B cell (primary cell): ENCODE results near the gene PGAP6. TPM values are rescaled to one million over a fixed set of nuclear protein-coding genes. Genes with fewer than 3 reads are reported as not detected.

Source experiments
- ATAC-seq: fragments of 200-7000 bp; cut with Tn5 transposase; one replicate; pipeline ENCODE4 v1.10.0; 2021; ENCODE audit warnings: low read depth, mild to moderate bottlenecking, moderate number of reproducible peaks, moderate library complexity
- CTCF ChIA-PET: fragments of 350-600 bp; sonication (Branson Sonifier 250); formaldehyde crosslinking; loops from one replicate; lab custom pipeline; 2021; ENCODE audit warnings: antibody characterized with exemption, inconsistent platforms; lab: Charles Lee
- POLR2A ChIA-PET: fragments of 350-600 bp; sonication (Branson Sonifier 250); formaldehyde crosslinking; loops from one replicate; lab custom pipeline; 2021; ENCODE audit warnings: antibody characterized with exemption; lab: Charles Lee
- DNase-seq: peaks from one replicate; pipeline ENCODE4 v3.0.0; 2013
- H2AFZ ChIP-seq: 2 replicates; pipeline ENCODE4 v1.6.1; 2012; ENCODE audit warnings: mild to moderate bottlenecking, low read depth, low read length; ENCODE audit not compliant: insufficient read depth, poor library complexity, severe bottlenecking
- H3K27ac ChIP-seq, 2 donors: 1 replicate in 1 of 2; 2 replicates in 1 of 2; pipeline ENCODE4 v1.5.1; 2012 to 2013; ENCODE audit warnings: low read length in 2 of 2, mild to moderate bottlenecking in 2 of 2, moderate library complexity in 1 of 2
- H3K27me3 ChIP-seq, 4 experiments: fragments of 200-600 bp in 1 of 4; sonication (generic) in 1 of 4; replicated peaks in 1 of 4; 1 replicate in 2 of 4; 2 replicates in 2 of 4; pipeline versions ENCODE4 v1.6.1 to v1.7.0; 2013 to 2016; ENCODE audit warnings: low read length in 3 of 4, mild to moderate bottlenecking in 2 of 4, mixed read lengths in 1 of 4, moderate library complexity in 1 of 4; ENCODE audit not compliant: insufficient read depth in 4 of 4, control insufficient read depth in 3 of 4; ENCODE audit errors: control extremely low read depth in 1 of 4
- H3K36me3 ChIP-seq, 2 experiments: replicated peaks in 1 of 2; 1 replicate in 1 of 2; 2 replicates in 1 of 2; pipeline versions ENCODE4 v1.6.1 to v1.7.1; 2013; ENCODE audit warnings: low read length in 1 of 2; ENCODE audit not compliant: insufficient read depth in 2 of 2, control insufficient read depth in 1 of 2; ENCODE audit errors: control extremely low read depth in 1 of 2, extremely low read depth in 1 of 2
- H3K4me1 ChIP-seq, 2 donors: fragments of 200-600 bp in 1 of 2; sonication (generic) in 1 of 2; 1 replicate in 1 of 2; 2 replicates in 1 of 2; pipeline versions ENCODE4 v1.5.1 to v1.6.1; 2013 to 2017; ENCODE audit warnings: low read length in 2 of 2; ENCODE audit not compliant: control insufficient read depth in 2 of 2, insufficient read depth in 2 of 2
- H3K4me2 ChIP-seq: replicated peaks from 2 replicates; pipeline ENCODE3; 2012; ENCODE audit warnings: mild to moderate bottlenecking, low read depth, low read length; ENCODE audit not compliant: poor library complexity, severe bottlenecking
- H3K4me3 ChIP-seq, 5 experiments: fragments of 200-600 bp in 1 of 5; sonication (generic) in 1 of 5; 1 replicate in 3 of 5; 2 replicates in 2 of 5; pipeline versions ENCODE4 v1.5.1 to v1.7.0; 2011 to 2016; ENCODE audit warnings: low read length in 4 of 5, mild to moderate bottlenecking in 4 of 5, low read depth in 2 of 5, control low read depth in 1 of 5, moderate library complexity in 1 of 5; ENCODE audit not compliant: insufficient read depth in 1 of 5; ENCODE audit errors: control extremely low read depth in 1 of 5, extremely low read depth in 1 of 5
- H3K79me2 ChIP-seq: fragments of 200-600 bp; sonication (generic); one replicate; pipeline ENCODE4 v1.6.0; 2016; ENCODE audit warnings: low read length; ENCODE audit not compliant: control insufficient read depth, insufficient read depth
- H3K9ac ChIP-seq: fragments of 200-600 bp; sonication (generic); 2 replicates; pipeline ENCODE4 v1.6.1; 2017; ENCODE audit warnings: mild to moderate bottlenecking, low read length, moderate library complexity
- H3K9me3 ChIP-seq, 3 donors: one replicate each; pipeline versions ENCODE4 v1.6.1 to v1.7.1; 2013; ENCODE audit warnings: low read length in 2 of 3; ENCODE audit not compliant: control insufficient read depth in 2 of 3, insufficient read depth in 1 of 3; ENCODE audit errors: control extremely low read depth in 1 of 3
- H4K20me1 ChIP-seq: 2 replicates; pipeline ENCODE4 v1.6.0; 2012; ENCODE audit warnings: mild to moderate bottlenecking, low read length; ENCODE audit not compliant: insufficient read depth, control insufficient read depth, poor library complexity, severe bottlenecking
- H3K27ac Mint-ChIP-seq: one replicate; pipeline ENCODE4 v1.8.0; 2021; ENCODE audit warnings: mixed read lengths
- H3K27me3 Mint-ChIP-seq: one replicate; pipeline ENCODE4 v1.8.0; 2021; ENCODE audit warnings: mixed read lengths
- H3K4me1 Mint-ChIP-seq: one replicate; pipeline ENCODE4 v1.8.0; 2021; ENCODE audit warnings: mixed read lengths
- H3K4me3 Mint-ChIP-seq: one replicate; pipeline ENCODE4 v1.8.0; 2021; ENCODE audit warnings: mixed read lengths
- H3K9me3 Mint-ChIP-seq: one replicate; pipeline ENCODE4 v1.8.0; 2022; ENCODE audit warnings: mixed read lengths; ENCODE audit not compliant: insufficient read depth
- CTCF ChIP-seq: fragments of 200-600 bp; IDR thresholded peaks from one replicate; pipeline ENCODE4 v1.8.0; 2022; ENCODE audit warnings: antibody characterized with exemption, mild to moderate bottlenecking
- EZH2 ChIP-seq: IDR thresholded peaks from 2 replicates; pipeline ENCODE4 v1.6.1; 2012; ENCODE audit warnings: borderline replicate concordance, low read depth, mild to moderate bottlenecking, moderate library complexity, low read length; ENCODE audit not compliant: insufficient read depth, poor library complexity, severe bottlenecking
- WGBS: methylation state at CpG from one replicate; pipeline ENCODE4 v1.1.5; 2013; ENCODE audit warnings: missing lambda C conversion rate; ENCODE audit not compliant: insufficient coverage; 5-methylcytosine and 5-hydroxymethylcytosine counted together
- intact Hi-C: fragments of 100-400 bp; cut with micrococcal nuclease; formaldehyde crosslinking; loops from one replicate; pipeline ENCODE4 v1.10.0; 2022
- polyA plus RNA-seq: library from polyadenylated mRNA; depleted of rRNA; stranded (reverse); fragments of >200 nt; gene quantifications from 2 replicates; pipeline ENCODE4 v1.2.3, GENCODE V29; 2012
- total RNA-seq, 2 donors: library from RNA; stranded (reverse); fragments of 120-200 nt in 1 of 2; gene quantifications; 1 replicate in 1 of 2; 2 replicates in 1 of 2; pipeline versions ENCODE4 v1.2.3 to v1.2.4, GENCODE V29; 2013 to 2022

Gene PGAP6
- total and polyA plus RNA-seq, 2 donors (not counting 1 experiment from before 2014, with no cell fraction given): 47.4 to 158 TPM

DNA sequence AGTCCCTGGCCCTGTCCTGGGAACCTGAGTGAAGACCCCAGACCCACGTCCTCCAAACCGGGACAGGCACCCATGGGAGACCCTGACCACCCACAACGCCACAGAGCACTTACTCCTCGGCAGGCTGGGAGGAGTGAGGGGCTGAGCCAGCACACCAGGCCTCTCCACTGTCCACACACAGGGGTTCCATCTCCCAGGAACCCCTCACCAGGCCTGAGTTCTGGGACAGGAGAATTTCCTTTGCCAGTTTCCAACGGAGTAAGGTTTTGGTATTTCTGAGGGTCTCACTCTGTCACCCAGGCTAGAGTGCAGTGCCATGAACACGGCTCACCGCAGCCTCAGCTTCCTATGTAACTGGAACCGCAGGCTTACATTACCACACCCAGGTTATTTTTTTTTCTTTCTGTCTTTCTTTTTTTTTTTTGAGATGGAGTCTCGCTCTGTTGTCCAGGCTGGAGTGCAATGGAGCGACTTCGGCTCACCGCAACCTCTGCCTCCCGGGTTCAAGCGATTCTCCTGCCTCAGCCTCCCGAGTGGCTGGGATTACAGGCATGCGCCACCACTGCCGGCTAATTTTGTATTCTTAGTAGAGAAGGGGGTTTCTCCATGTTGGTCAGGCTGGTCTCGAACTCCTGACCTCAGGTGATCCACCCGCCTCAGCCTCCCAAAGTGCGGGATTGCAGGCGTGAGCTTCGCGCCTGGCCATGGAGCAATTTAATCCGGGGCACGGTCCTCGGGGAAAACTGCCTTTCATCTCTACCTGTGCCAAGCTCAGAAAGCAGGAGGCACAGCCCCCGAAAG is 1.6 kb downstream of the PGAP6 start:
- CTCF ChIA-PET: interaction anchor here (0.9 to 1.9 kb wide), 2 partner anchors 9 to 20 kb away, joined by 3 to 8 read pairs; partner anchors contain the start of gene MRPL28

More for the DNA sequence above, 1.6 kb downstream of the PGAP6 start:
- no peak for ATAC-seq
- no peak for DNase-seq
- Histone ChIP-seq H3K36me3 (peaks cover 0 to 11% of the 10 kb centered on the region in 2 experiments), H3K9ac (no peak overlapping the region), H2AFZ (no peak overlapping the region), H4K20me1 (peaks cover 18% of the 10 kb centered on the region), H3K9me3 (no peaks in the 10 kb centered on the region), H3K4me3 (no peak overlapping the region), H3K79me2 (peaks cover 32% of the 10 kb centered on the region), H3K27ac (no peak overlapping the region), H3K27me3 (no peaks in the 10 kb centered on the region), H3K4me2 (peak overlapping the region; percentile 98), H3K4me1 (peaks cover 21 to 33% of the 10 kb centered on the region in 2 donors)
- Mint-ChIP-seq H3K27ac (peak overlapping the region; percentile 59), H3K4me3 (peak overlapping the region; percentile 72), H3K27me3 (no peaks in the 10 kb centered on the region), H3K9me3 (no peaks in the 10 kb centered on the region), H3K4me1 (peaks cover 19% of the 10 kb centered on the region)
- POLR2A ChIA-PET: interaction anchor here (0.7 to 2.8 kb wide), 2 partner anchors 19 to 21 kb away, joined by 3 to 14 read pairs; partner anchors contain the start of gene DECR2
- 95% methylated on average over 18 of the region's 27 CpGs for WGBS
- no peak for TF ChIP-seq EZH2
- TF ChIP-seq CTCF: no peak
- intact Hi-C loops: loop anchor here (5.0 kb wide), 2 partner anchors 47 to 147 kb away; partner anchors contain the start of genes CAPN15 and RAB11FIP3
